ENCODE results near the gene SLC9A8. TPM values are rescaled to one million over a fixed set of nuclear protein-coding genes. Genes with fewer than 3 reads are reported as not detected.

Gene SLC9A8
- total and polyA plus RNA-seq, 8 donors: 2.3 to 21.0 (median 11.9) TPM

DNA sequence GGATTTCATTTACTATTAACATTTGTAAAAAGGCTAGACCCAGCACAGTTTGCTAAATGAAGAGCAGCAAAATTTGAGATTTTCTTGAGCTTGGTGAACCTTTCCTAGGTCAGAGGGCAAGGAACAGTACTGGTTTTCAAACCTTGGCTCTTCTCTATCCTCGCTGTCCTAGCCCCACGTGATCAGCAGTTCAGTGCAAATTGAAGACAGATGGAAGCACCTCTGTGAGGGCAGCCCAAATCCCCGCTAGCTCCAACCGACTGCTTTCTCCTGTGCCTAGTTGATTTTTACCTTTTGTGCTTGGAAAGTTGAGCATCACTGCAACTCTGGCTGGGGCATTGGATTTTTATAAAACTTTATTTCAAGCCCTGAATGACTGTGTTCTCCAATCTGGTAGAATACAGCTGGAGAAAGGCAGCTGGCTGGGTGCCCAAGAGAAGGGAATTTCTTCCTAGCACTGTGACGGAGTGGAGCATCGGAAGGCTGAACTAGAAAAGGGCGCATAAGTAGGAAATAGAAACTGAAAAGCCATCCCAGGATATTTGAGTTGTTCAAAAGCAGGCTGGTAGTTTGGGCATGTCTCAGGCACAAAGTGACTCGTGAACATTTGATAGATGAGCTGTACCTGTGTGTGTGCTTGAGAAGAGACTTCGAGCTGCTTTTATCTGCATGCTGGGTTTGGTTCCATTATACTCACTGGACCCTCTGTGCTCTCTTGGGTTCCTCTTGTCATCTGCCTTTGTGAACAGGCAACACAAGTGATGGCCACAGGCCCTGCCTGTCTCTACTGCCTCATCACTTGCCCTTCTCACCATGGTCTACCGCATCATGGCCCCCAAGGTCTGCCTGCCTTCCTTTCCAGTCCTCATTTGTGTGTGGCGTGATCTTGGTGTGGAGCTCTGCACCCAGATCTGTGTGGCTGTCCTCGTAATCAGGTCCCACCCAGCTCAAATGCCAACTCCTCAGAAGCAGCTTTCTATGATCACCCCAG, 125.8 kb downstream of the SLC9A8 start:
- intact Hi-C loops (cut with DNase I; ENCODE audit: low total_unique reads): no loop called here
- Histone ChIP-seq H3K4me3 (peak overlapping the region in 2 of 4 donors; percentile 85 to 97), H3K27me3 (no peaks in the 10 kb centered on the region), H3K36me3 (peaks cover 10 to 35% (median 32%) of the 10 kb centered on the region in 4 donors), H3K27ac (peak overlapping the region in 3 of 5 donors; percentile 50 to 95 (median 94)), H3K9me3 (no peaks in the 10 kb centered on the region), H3K4me1 (peaks cover 28 to 79% (median 51%) of the 10 kb centered on the region in 4 donors)
- 56 to 67% (median 63%) methylated on average over 12 of the region's 12 CpGs for WGBS, 5 donors
- no peak for TF ChIP-seq POLR2A (IDR thresholded peaks at IDR 0.05)
- no peak for TF ChIP-seq POLR2AphosphoS5 (IDR thresholded peaks at IDR 0.05)
- no peak for TF ChIP-seq EP300 (IDR thresholded peaks at IDR 0.05)
- peak; percentile 47 to 76 for DNase-seq

DNA sequence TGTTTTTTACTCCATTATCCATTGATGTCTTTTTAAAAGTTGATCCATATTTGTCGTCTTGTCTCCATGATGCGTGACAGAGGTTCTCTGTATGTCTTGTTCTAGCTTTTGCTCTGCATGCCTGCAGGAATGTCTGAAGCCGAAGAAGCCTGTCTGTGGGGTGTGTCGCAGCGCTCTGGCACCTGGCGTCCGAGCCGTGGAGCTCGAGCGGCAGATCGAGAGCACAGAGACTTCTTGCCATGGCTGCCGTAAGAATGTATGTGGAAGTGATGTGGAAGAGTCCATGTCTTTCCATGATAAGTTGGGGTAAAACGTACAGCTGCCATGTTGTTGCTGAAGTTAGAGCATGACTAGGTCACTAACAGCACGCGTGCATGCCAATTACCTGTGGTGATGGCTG, 128.8 kb downstream of the SLC9A8 start:
- Histone ChIP-seq H3K9me3 (no peaks in the 10 kb centered on the region), H3K36me3 (peaks cover 33 to 65% (median 59%) of the 10 kb centered on the region in 4 donors), H3K4me1 (peaks cover 21 to 79% (median 42%) of the 10 kb centered on the region in 4 donors), H3K4me3 (no peak overlapping the region), H3K27ac (no peak overlapping the region), H3K27me3 (no peaks in the 10 kb centered on the region)
- WGBS, 5 donors: 92 to 97% (median 96%) methylated on average over 15 of the region's 15 CpGs
- TF ChIP-seq, protein P1, sequence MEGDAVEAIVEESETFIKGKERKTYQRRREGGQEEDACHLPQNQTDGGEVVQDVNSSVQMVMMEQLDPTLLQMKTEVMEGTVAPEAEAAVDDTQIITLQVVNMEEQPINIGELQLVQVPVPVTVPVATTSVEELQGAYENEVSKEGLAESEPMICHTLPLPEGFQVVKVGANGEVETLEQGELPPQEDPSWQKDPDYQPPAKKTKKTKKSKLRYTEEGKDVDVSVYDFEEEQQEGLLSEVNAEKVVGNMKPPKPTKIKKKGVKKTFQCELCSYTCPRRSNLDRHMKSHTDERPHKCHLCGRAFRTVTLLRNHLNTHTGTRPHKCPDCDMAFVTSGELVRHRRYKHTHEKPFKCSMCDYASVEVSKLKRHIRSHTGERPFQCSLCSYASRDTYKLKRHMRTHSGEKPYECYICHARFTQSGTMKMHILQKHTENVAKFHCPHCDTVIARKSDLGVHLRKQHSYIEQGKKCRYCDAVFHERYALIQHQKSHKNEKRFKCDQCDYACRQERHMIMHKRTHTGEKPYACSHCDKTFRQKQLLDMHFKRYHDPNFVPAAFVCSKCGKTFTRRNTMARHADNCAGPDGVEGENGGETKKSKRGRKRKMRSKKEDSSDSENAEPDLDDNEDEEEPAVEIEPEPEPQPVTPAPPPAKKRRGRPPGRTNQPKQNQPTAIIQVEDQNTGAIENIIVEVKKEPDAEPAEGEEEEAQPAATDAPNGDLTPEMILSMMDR (IDR thresholded peaks at IDR 0.05): no peak
- TF ChIP-seq EP300 (IDR thresholded peaks at IDR 0.05) (no peak), POLR2A (IDR thresholded peaks at IDR 0.05) (no peak), POLR2AphosphoS5 (IDR thresholded peaks at IDR 0.05) (no peak)
- intact Hi-C loops (cut with DNase I; ENCODE audit: low total_unique reads): no loop called here
- DNase-seq: no peak

Small RNA genes within 50 kb of the gene (small RNA-seq; reads per million reads assigned to genes)
- 0 reads per million in 4 donors for gene RF00017
- gene RF00019: 0 reads per million in 4 donors
- gene RNU6-919P: 0 reads per million in 4 donors

Other genes starting within 250 kb of the SLC9A8 start
- gene PTGIS, start 244.7 kb upstream of the SLC9A8 start, total RNA-seq: 10 to 100 TPM in 4 of 5 donors, 1 to 10 TPM in 1; 8.4 to 84.8 (median 24.8) TPM
- gene PTGIS, start 244.7 kb upstream of the SLC9A8 start, polyA plus RNA-seq: 10 to 100 TPM in 1 of 3 donors, 1 to 10 TPM in 2; 4.9 to 14.8 (median 6.9) TPM
- 10 to 100 TPM; 17.5 to 40.0 (median 25.8) TPM for gene B4GALT5, start 99.0 kb upstream of the SLC9A8 start, total RNA-seq
- 10 to 100 TPM in 2 of 3 donors, 1 to 10 TPM in 1; 7.5 to 10.8 (median 10.2) TPM for gene B4GALT5, start 99.0 kb upstream of the SLC9A8 start, polyA plus RNA-seq
- 10 to 100 TPM in 1 of 5 donors, 1 to 10 TPM in 4; 3.1 to 14.3 (median 7.6) TPM for gene SPATA2, start 102.7 kb downstream of the SLC9A8 start, total RNA-seq
- gene SPATA2, start 102.7 kb downstream of the SLC9A8 start, polyA plus RNA-seq: 1 to 10 TPM; 2.6 to 5.8 (median 3.9) TPM
- gene RNF114, start 123.6 kb downstream of the SLC9A8 start, total RNA-seq: 100 to 1,000 TPM in 3 of 5 donors, 10 to 100 TPM in 2; 29.5 to 317 (median 138) TPM
- 10 to 100 TPM; 32.8 to 57.0 (median 41.7) TPM for gene RNF114, start 123.6 kb downstream of the SLC9A8 start, polyA plus RNA-seq
- 1 to 10 TPM in 2 of 5 donors, under 1 TPM in 1, not detected in 2; 0.37 to 7.1 (median 3.2) TPM for gene SNAI1, start 170.2 kb downstream of the SLC9A8 start, total RNA-seq
- 1 to 10 TPM in 2 of 3 donors, under 1 TPM in 1; 0.61 to 3.5 (median 2.2) TPM for gene SNAI1, start 170.2 kb downstream of the SLC9A8 start, polyA plus RNA-seq

Data from stomach (tissue), 9 donors.